NB4 (cell line): ENCODE measurements around the gene ADGRB2.

ENCODE experiments used
- CTCF ChIP-seq: IDR thresholded peaks from one replicate; pipeline ENCODE4 v1.5.1; 2012; ENCODE audit warnings: low read depth, low read length
- MAX ChIP-seq: IDR thresholded peaks from 2 replicates; pipeline ENCODE4 v1.6.1; 2011; ENCODE audit warnings: low read depth, low read length
- MYC ChIP-seq: IDR thresholded peaks from 2 replicates; pipeline ENCODE4 v1.6.1; 2011; ENCODE audit warnings: low read depth, low read length
- POLR2A ChIP-seq: IDR thresholded peaks from 2 replicates; pipeline ENCODE4 v1.6.1; 2011; ENCODE audit warnings: mild to moderate bottlenecking; ENCODE audit not compliant: insufficient read length; ENCODE audit errors: extremely low read depth

- TF ChIP-seq CTCF (no peak), MYC (no peak), POLR2A (no peak), MAX (no peak)
These were observed 3.1 kb upstream of the ADGRB2 start for GRCh38 chr1:31767225-31767624.
